Activated T-helper 2 cell treated with anti-CD3 and anti-CD28 coated beads, Interferon-gamma antibody, Interleukin-2, Interleukin-4, amounts not matched to agents 10 μg/mL and 5 μg/mL and 100 μg/mL, durations not matched to agents 14 hours and 24 hours and 36 hours (primary cell): ENCODE results near the gene MARCHF10. TPM values are rescaled to one million over a fixed set of nuclear protein-coding genes. Genes with fewer than 3 reads are reported as not detected.

Experiments used
- DNase-seq: peaks from one replicate; pipeline ENCODE4 v3.0.0; 2021; ENCODE audit warnings: low spot score
- H3K27ac Mint-ChIP-seq: one replicate; pipeline ENCODE4 v1.8.0; 2021; ENCODE audit warnings: mixed read lengths
- H3K27me3 Mint-ChIP-seq: one replicate; pipeline ENCODE4 v1.8.0; 2021; ENCODE audit warnings: low read depth, mixed read lengths
- H3K36me3 Mint-ChIP-seq: one replicate; pipeline ENCODE4 v1.8.0; 2021; ENCODE audit warnings: low read depth, mixed read lengths
- H3K4me1 Mint-ChIP-seq: one replicate; pipeline ENCODE4 v1.8.0; 2021; ENCODE audit warnings: low read depth, mixed read lengths
- H3K4me3 Mint-ChIP-seq: one replicate; pipeline ENCODE4 v1.8.0; 2021; ENCODE audit warnings: low read depth, mild to moderate bottlenecking, moderate library complexity, mixed read lengths
- H3K9me3 Mint-ChIP-seq: one replicate; pipeline ENCODE4 v1.8.0; 2021; ENCODE audit warnings: mixed read lengths
- intact Hi-C: fragments of 100-400 bp; cut with micrococcal nuclease; formaldehyde crosslinking; loops from one replicate; pipeline ENCODE4 v1.15.1; 2023
- total RNA-seq: library from RNA; stranded (reverse); gene quantifications from 2 replicates; pipeline ENCODE4 v1.2.3, GENCODE V29; 2022

Gene MARCHF10
- total RNA-seq, 1 donor from 2014 or later, result not detected

- no peak for DNase-seq
- no peaks in the 10 kb centered on the region for H3K36me3 Mint-ChIP-seq
- no peak overlapping the region for H3K27ac Mint-ChIP-seq
- no peaks in the 10 kb centered on the region for H3K4me1 Mint-ChIP-seq
- no peak overlapping the region for H3K4me3 Mint-ChIP-seq
- intact Hi-C loops, result no loop called here
- H3K9me3 Mint-ChIP-seq, result no peaks in the 10 kb centered on the region
- peaks cover 4% of the 10 kb centered on the region for H3K27me3 Mint-ChIP-seq
Observed at GRCh38 chr17:62751060-62751691, 56.9 kb downstream of the MARCHF10 start.

GRCh38 chr17:62750631-62751051 is 57.5 kb downstream of the MARCHF10 start:
- H3K4me3 Mint-ChIP-seq, result no peak overlapping the region
- no peaks in the 10 kb centered on the region for H3K9me3 Mint-ChIP-seq
- H3K36me3 Mint-ChIP-seq, result no peaks in the 10 kb centered on the region
- no peaks in the 10 kb centered on the region for H3K4me1 Mint-ChIP-seq
- no peak for DNase-seq
- intact Hi-C loops, result no loop called here
- H3K27me3 Mint-ChIP-seq, result peaks cover 7% of the 10 kb centered on the region
- H3K27ac Mint-ChIP-seq, result no peak overlapping the region

GRCh38 chr17:62749926-62750325 is 58.2 kb downstream of the MARCHF10 start:
- H3K36me3 Mint-ChIP-seq, result no peaks in the 10 kb centered on the region
- H3K27ac Mint-ChIP-seq, result no peak overlapping the region
- H3K27me3 Mint-ChIP-seq, result peaks cover 7% of the 10 kb centered on the region
- no peaks in the 10 kb centered on the region for H3K4me1 Mint-ChIP-seq
- intact Hi-C loops, result no loop called here
- no peak overlapping the region for H3K4me3 Mint-ChIP-seq
- no peak for DNase-seq
- H3K9me3 Mint-ChIP-seq, result no peaks in the 10 kb centered on the region

- H3K4me3 Mint-ChIP-seq, result no peak overlapping the region
- peaks cover 6% of the 10 kb centered on the region for H3K27me3 Mint-ChIP-seq
- no peaks in the 10 kb centered on the region for H3K36me3 Mint-ChIP-seq
- intact Hi-C loops, result no loop called here
- DNase-seq, result no peak
- no peaks in the 10 kb centered on the region for H3K9me3 Mint-ChIP-seq
- no peak overlapping the region for H3K27ac Mint-ChIP-seq
- H3K4me1 Mint-ChIP-seq, result no peaks in the 10 kb centered on the region
Observed at GRCh38 chr17:62746941-62747340, 61.2 kb downstream of the MARCHF10 start.

- Mint-ChIP-seq H3K36me3 (no peaks in the 10 kb centered on the region), H3K27me3 (peaks cover 6% of the 10 kb centered on the region), H3K27ac (no peak overlapping the region), H3K4me1 (no peaks in the 10 kb centered on the region), H3K4me3 (no peak overlapping the region), H3K9me3 (no peaks in the 10 kb centered on the region)
- intact Hi-C loops, result no loop called here
- DNase-seq, result no peak
Observed at GRCh38 chr17:62745806-62746205, 62.3 kb downstream of the MARCHF10 start.

- no peaks in the 10 kb centered on the region for H3K4me1 Mint-ChIP-seq
Observed at GRCh38 chr17:62744259-62744658, 63.9 kb downstream of the MARCHF10 start.

GRCh38 chr17:62741290-62741689 is 66.8 kb downstream of the MARCHF10 start:
- no peaks in the 10 kb centered on the region for H3K9me3 Mint-ChIP-seq
- no peak for DNase-seq
- peaks cover 21% of the 10 kb centered on the region for H3K27me3 Mint-ChIP-seq
- no peak overlapping the region for H3K27ac Mint-ChIP-seq
- no peaks in the 10 kb centered on the region for H3K36me3 Mint-ChIP-seq
- no peak overlapping the region for H3K4me3 Mint-ChIP-seq
- peaks cover 8% of the 10 kb centered on the region for H3K4me1 Mint-ChIP-seq
- intact Hi-C loops, result no loop called here

More at GRCh38 chr17:62744259-62744658, 63.9 kb downstream of the MARCHF10 start:
- H3K9me3 Mint-ChIP-seq, result no peaks in the 10 kb centered on the region
- peaks cover 9% of the 10 kb centered on the region for H3K27me3 Mint-ChIP-seq
- H3K36me3 Mint-ChIP-seq, result no peaks in the 10 kb centered on the region
- no peak overlapping the region for H3K27ac Mint-ChIP-seq
- intact Hi-C loops, result no loop called here
- H3K4me3 Mint-ChIP-seq, result no peak overlapping the region
- DNase-seq, result no peak

- intact Hi-C loops, result no loop called here
- Mint-ChIP-seq H3K27me3 (peaks cover 29% of the 10 kb centered on the region), H3K9me3 (no peaks in the 10 kb centered on the region), H3K36me3 (no peaks in the 10 kb centered on the region), H3K27ac (no peak overlapping the region), H3K4me1 (peaks cover 8% of the 10 kb centered on the region), H3K4me3 (no peak overlapping the region)
- DNase-seq, result no peak
Observed at GRCh38 chr17:62739645-62740388, 68.3 kb downstream of the MARCHF10 start.

GRCh38 chr17:62738281-62738680 is 69.8 kb downstream of the MARCHF10 start:
- H3K4me3 Mint-ChIP-seq, result no peak overlapping the region
- intact Hi-C loops, result no loop called here
- H3K4me1 Mint-ChIP-seq, result peaks cover 8% of the 10 kb centered on the region
- peaks cover 38% of the 10 kb centered on the region for H3K27me3 Mint-ChIP-seq
- H3K36me3 Mint-ChIP-seq, result no peaks in the 10 kb centered on the region
- H3K9me3 Mint-ChIP-seq, result no peaks in the 10 kb centered on the region
- no peak for DNase-seq
- no peak overlapping the region for H3K27ac Mint-ChIP-seq

- intact Hi-C loops, result no loop called here
- H3K4me3 Mint-ChIP-seq, result no peak overlapping the region
- no peak for DNase-seq
- peaks cover 41% of the 10 kb centered on the region for H3K27me3 Mint-ChIP-seq
- H3K27ac Mint-ChIP-seq, result no peak overlapping the region
- H3K36me3 Mint-ChIP-seq, result no peaks in the 10 kb centered on the region
- H3K9me3 Mint-ChIP-seq, result no peaks in the 10 kb centered on the region
- peaks cover 8% of the 10 kb centered on the region for H3K4me1 Mint-ChIP-seq
Observed at GRCh38 chr17:62737513-62737912, 70.6 kb downstream of the MARCHF10 start.

- no peaks in the 10 kb centered on the region for H3K36me3 Mint-ChIP-seq
- no peak overlapping the region for H3K4me3 Mint-ChIP-seq
- intact Hi-C loops, result no loop called here
- DNase-seq, result no peak
- H3K27me3 Mint-ChIP-seq, result peaks cover 55% of the 10 kb centered on the region
- H3K9me3 Mint-ChIP-seq, result no peaks in the 10 kb centered on the region
- no peak overlapping the region for H3K27ac Mint-ChIP-seq
- H3K4me1 Mint-ChIP-seq, result peaks cover 8% of the 10 kb centered on the region
Observed at GRCh38 chr17:62735044-62735651, 73.0 kb downstream of the MARCHF10 start.

- H3K4me3 Mint-ChIP-seq, result no peak overlapping the region
- H3K27ac Mint-ChIP-seq, result no peak overlapping the region
- DNase-seq, result no peak
- H3K4me1 Mint-ChIP-seq, result no peaks in the 10 kb centered on the region
- intact Hi-C loops, result no loop called here
- no peaks in the 10 kb centered on the region for H3K9me3 Mint-ChIP-seq
- H3K27me3 Mint-ChIP-seq, result peaks cover 68% of the 10 kb centered on the region
- H3K36me3 Mint-ChIP-seq, result no peaks in the 10 kb centered on the region
Observed at GRCh38 chr17:62732125-62732524, 76.0 kb downstream of the MARCHF10 start.
